Lung (tissue), 12 donors: ENCODE data around the gene GLT8D1. TPM values are rescaled to one million over a fixed set of nuclear protein-coding genes. Genes with fewer than 3 reads are reported as not detected.

Experiments
- ATAC-seq: fragments of 200-7000 bp; cut with Tn5 transposase; one replicate; pipeline ENCODE4 v1.9.1; 2020; ENCODE audit warnings: moderate number of reproducible peaks; ENCODE audit not compliant: insufficient read depth, low FRiP score
- DNase-seq, 3 donors: peaks; one replicate each; pipeline ENCODE4 v3.0.0-alpha.2; 2013 to 2017
- H3K27ac ChIP-seq, 2 donors: one replicate each; pipeline ENCODE4 v1.5.1; 2013; ENCODE audit warnings: mild to moderate bottlenecking in 2 of 2, moderate library complexity in 2 of 2, control low read depth in 1 of 2, inconsistent platforms in 1 of 2, low read depth in 1 of 2, low read length in 1 of 2
- H3K27me3 ChIP-seq, 3 donors: one replicate each; pipeline ENCODE4 v1.5.1; 2013; ENCODE audit warnings: low read length in 2 of 3; ENCODE audit not compliant: control insufficient read depth in 3 of 3, insufficient read depth in 3 of 3
- H3K36me3 ChIP-seq, 4 donors: one replicate each; pipeline ENCODE4 v1.5.1; 2013; ENCODE audit warnings: low read length in 4 of 4, mild to moderate bottlenecking in 1 of 4, moderate library complexity in 1 of 4; ENCODE audit not compliant: control insufficient read depth in 4 of 4, insufficient read depth in 4 of 4
- H3K4me1 ChIP-seq, 5 donors: one replicate each; pipeline ENCODE4 v1.5.1; 2013; ENCODE audit warnings: low read length in 5 of 5, mild to moderate bottlenecking in 2 of 5, moderate library complexity in 1 of 5; ENCODE audit not compliant: control insufficient read depth in 5 of 5, insufficient read depth in 5 of 5
- H3K4me3 ChIP-seq: one replicate; pipeline ENCODE4 v1.5.1; 2013; ENCODE audit warnings: mild to moderate bottlenecking, control low read depth, moderate library complexity
- H3K9ac ChIP-seq, 2 donors: one replicate each; pipeline ENCODE4 v1.5.1; 2013; ENCODE audit warnings: low read length in 2 of 2, control low read depth in 1 of 2; ENCODE audit not compliant: insufficient read depth in 1 of 2
- H3K9me3 ChIP-seq, 4 donors: one replicate each; pipeline ENCODE4 v1.5.1; 2013; ENCODE audit warnings: low read length in 3 of 4, mild to moderate bottlenecking in 1 of 4, moderate library complexity in 1 of 4; ENCODE audit not compliant: control insufficient read depth in 4 of 4, insufficient read depth in 3 of 4
- CTCF ChIP-seq: IDR thresholded peaks from 2 replicates; pipeline ENCODE4 v1.5.1; 2012; ENCODE audit warnings: mild to moderate bottlenecking; ENCODE audit errors: control extremely low read depth, extremely low read depth
- WGBS, 2 donors: extraction: QIAGEN DNeasy Blood & Tissue Kit; methylation state at CpG; one replicate each; pipeline ENCODE4 v1.1.7; 2013; 5-methylcytosine and 5-hydroxymethylcytosine counted together
- polyA plus RNA-seq, 2 donors: library from polyadenylated mRNA; stranded (reverse); fragments of 200-250 nt; gene quantifications; one replicate each; pipeline ENCODE4 v1.2.1, GENCODE V29; 2013
- total RNA-seq, 2 donors: library from RNA; depleted of rRNA in 1 of 2; stranded (reverse); fragments of >200 nt in 1 of 2; gene quantifications; one replicate each; pipeline ENCODE4 v1.2.1, GENCODE V29; 2014 to 2021
- donor health status: control.
- donor health status: control.
- donor health status: Bipolar disorder and iron deficiency.
- donor health status: healthy.
- donor health status: DM: yes; HTN: yes; CAD: no.

GLT8D1 gene
- total and polyA plus RNA-seq, 4 donors = 35.4 to 85.5 (median 48.3) TPM

GRCh38 chr3:52655895-52656294 lies 49.7 kb downstream of the GLT8D1 start:
- 93 to 98% methylated on average over 3 of the region's 3 CpGs for WGBS, 2 donors

GRCh38 chr3:52651592-52651991 lies 54.0 kb downstream of the GLT8D1 start:
- H3K9me3 ChIP-seq = no peaks in the 10 kb centered on the region
- H3K4me1 ChIP-seq = no peaks in the 10 kb centered on the region
- ATAC-seq = no peak
- H3K36me3 ChIP-seq = peaks cover 25 to 63% (median 37%) of the 10 kb centered on the region in 4 donors
- no peak for DNase-seq
- H3K4me3 ChIP-seq = no peak overlapping the region
- H3K27me3 ChIP-seq = no peaks in the 10 kb centered on the region
- no peak overlapping the region for H3K27ac ChIP-seq
- no peak overlapping the region for H3K9ac ChIP-seq
- TF ChIP-seq CTCF = no peak

More at GRCh38 chr3:52655895-52656294, 49.7 kb downstream of the GLT8D1 start:
- H3K9me3 ChIP-seq = no peaks in the 10 kb centered on the region
- ATAC-seq (no peak), DNase-seq (no peak)
- H3K4me1 ChIP-seq = no peaks in the 10 kb centered on the region
- no peak overlapping the region for H3K27ac ChIP-seq
- H3K4me3 ChIP-seq = no peak overlapping the region
- no peak for TF ChIP-seq CTCF
- no peaks in the 10 kb centered on the region for H3K27me3 ChIP-seq
- no peak overlapping the region for H3K9ac ChIP-seq
- peaks cover 22 to 55% (median 32%) of the 10 kb centered on the region in 4 donors for H3K36me3 ChIP-seq

- WGBS, 2 donors = 65 to 94% methylated on average over 1 of the region's 1 CpG
Measured at GRCh38 chr3:52650439-52650838, 55.2 kb downstream of the GLT8D1 start.

More at GRCh38 chr3:52650439-52650838, 55.2 kb downstream of the GLT8D1 start:
- Histone ChIP-seq H3K27me3 (no peaks in the 10 kb centered on the region), H3K4me3 (no peak overlapping the region), H3K9me3 (no peaks in the 10 kb centered on the region), H3K27ac (no peak overlapping the region), H3K4me1 (no peaks in the 10 kb centered on the region), H3K9ac (no peak overlapping the region), H3K36me3 (peaks cover 23 to 64% (median 34%) of the 10 kb centered on the region in 4 donors)
- no peak for ATAC-seq
- no peak for DNase-seq
- no peak for TF ChIP-seq CTCF
